GM19324 (cell line): Measurements from ENCODE around the gene PFAS.
"Not testable (repeated sequence)": the region's sequence is repeated elsewhere in the genome, so short reads cannot be mapped to it uniquely, and the experiment has no call there.

Source experiments
- ATAC-seq: cut with Tn5 transposase; IDR thresholded peaks from one replicate; pipeline ENCODE4 v1.9.1; 2021; ENCODE audit warnings: mild to moderate bottlenecking, moderate library complexity; ENCODE audit not compliant: unreplicated experiment, low FRiP score

The PFAS gene

GRCh38 chr17:8248751-8249607 lies at the start of gene PFAS:
PFAS (plus strand) TSS chr17:8249289; CDS start chr17:8253938, 4,649 bp downstream.
- ATAC-seq, result peak; percentile 65

GRCh38 chr17:8204761-8205555 lies 44.1 kb upstream of the PFAS start:
- no peak for ATAC-seq

GRCh38 chr17:8206536-8206935 lies 42.6 kb upstream of the PFAS start:
- ATAC-seq, result no peak

GRCh38 chr17:8209907-8210760 lies 39.0 kb upstream of the PFAS start, which contains the start of gene AURKB:
AURKB (minus strand) TSS chr17:8210575; CDS start chr17:8210224, 351 bp downstream.
- peak; percentile 83 for ATAC-seq

GRCh38 chr17:8210761-8211458 lies 38.2 kb upstream of the PFAS start:
- ATAC-seq, result peak; percentile 8

- ATAC-seq, result no peak
These were observed 36.5 kb upstream of the PFAS start for GRCh38 chr17:8212312-8213180.

GRCh38 chr17:8214000-8214399 lies 35.1 kb upstream of the PFAS start:
- not testable (repeated sequence) for ATAC-seq

GRCh38 chr17:8220783-8221662 lies 28.1 kb upstream of the PFAS start:
- no peak for ATAC-seq

GRCh38 chr17:8221663-8222379 lies 27.3 kb upstream of the PFAS start:
- peak; percentile 37 for ATAC-seq

- peak; percentile 37 for ATAC-seq
These were observed 26.8 kb upstream of the PFAS start for GRCh38 chr17:8222380-8222629.

- ATAC-seq, result peak; percentile 48
These were observed 26.3 kb upstream of the PFAS start for GRCh38 chr17:8222630-8223355.

- peak; percentile 5 for ATAC-seq
These were observed 25.5 kb upstream of the PFAS start for GRCh38 chr17:8223356-8224126.

- no peak for ATAC-seq
These were observed 23.9 kb upstream of the PFAS start for GRCh38 chr17:8224891-8225812.

GRCh38 chr17:8225813-8226535 lies 23.1 kb upstream of the PFAS start:
- no peak for ATAC-seq
